ENCODE data around the gene NOL7. TPM values are rescaled to one million over a fixed set of nuclear protein-coding genes. Genes with fewer than 3 reads are reported as not detected.

The NOL7 gene
- polyA plus RNA-seq, 3 donors = 46.8 to 58.0 (median 56.3) TPM

DNA sequence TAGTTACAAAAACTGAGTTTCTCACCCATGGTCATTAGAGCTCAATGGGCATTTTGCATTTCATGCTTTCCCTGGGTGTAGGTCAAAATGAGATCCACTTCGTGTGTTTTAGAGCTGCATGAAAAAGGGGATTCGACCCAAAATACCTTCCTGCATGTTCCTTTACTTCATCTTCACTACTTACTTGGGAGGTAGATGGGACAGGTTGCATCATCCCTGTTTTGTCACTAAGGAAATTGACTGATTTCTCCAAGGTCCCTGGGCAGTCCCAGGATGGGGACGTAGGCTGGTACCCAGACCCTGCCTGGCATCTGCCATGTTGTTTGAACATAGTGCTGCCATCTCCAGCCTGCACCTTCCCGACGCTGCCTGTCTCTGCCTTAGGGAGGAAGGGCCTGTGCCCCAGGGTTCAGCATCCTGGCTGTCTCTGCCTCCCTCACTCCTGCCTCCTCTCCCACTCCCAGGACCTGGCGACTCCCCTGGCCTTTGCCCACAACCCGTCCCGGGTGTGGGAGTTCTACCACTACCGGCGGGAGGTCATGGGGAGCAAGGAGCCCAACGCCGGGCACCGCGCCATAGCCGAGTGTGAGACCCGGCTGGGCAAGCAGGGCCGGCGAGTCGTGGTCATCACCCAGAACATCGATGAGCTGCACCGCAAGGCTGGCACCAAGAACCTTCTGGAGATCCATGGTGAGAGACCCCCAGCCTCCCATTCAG is 23.8 kb upstream of the NOL7 start:
- 92 to 96% (median 94%) methylated on average over 21 of the region's 21 CpGs for WGBS, 3 donors
- H3K27ac ChIP-seq (ENCODE audit: low read depth, low read length) = no peak overlapping the region

DNA sequence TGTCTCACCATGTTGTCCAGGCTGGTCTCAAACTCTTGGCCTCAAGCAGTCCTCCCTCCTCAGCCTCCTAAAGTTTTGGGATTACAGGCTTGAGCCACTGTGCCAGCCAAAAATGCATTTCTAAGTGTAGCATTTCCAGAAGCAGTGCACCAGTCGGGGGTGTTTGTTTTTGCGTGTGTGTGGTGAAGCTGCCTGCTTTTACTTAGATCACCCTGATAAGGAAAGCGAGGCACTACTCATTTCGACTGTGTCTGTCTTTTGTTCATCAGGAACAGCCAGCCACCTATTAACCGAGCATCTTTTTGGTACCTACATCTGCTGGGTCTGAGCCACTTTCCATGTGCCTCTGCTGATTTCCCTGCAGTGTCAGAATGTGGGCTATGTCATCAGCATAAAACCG is 22.0 kb upstream of the NOL7 start:
- no peak overlapping the region for H3K27ac ChIP-seq (ENCODE audit: low read depth, low read length)
- WGBS, 3 donors = 82 to 90% (median 88%) methylated on average over 6 of the region's 6 CpGs

DNA sequence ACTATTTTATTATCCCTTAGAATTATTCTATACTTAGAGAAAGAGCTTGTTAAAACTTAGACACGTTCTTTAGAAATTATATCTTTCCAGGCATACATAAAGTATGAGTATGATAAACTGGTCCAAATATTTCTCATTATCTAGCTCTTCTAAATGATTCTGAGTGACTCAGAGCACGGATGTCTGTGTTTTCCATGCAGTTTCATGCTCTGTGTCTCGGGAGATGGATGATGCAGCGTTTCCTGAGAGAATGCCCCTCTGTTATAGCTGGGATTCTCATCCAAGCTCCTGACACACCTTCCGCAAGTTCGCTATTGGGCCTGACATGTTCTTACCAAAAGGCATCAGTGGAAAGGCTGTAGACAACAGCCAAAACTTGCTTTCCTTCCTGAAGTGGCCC is 21.4 kb upstream of the NOL7 start:
- H3K27ac ChIP-seq (ENCODE audit: low read depth, low read length) = no peak overlapping the region
- 89 to 91% (median 91%) methylated on average over 6 of the region's 6 CpGs for WGBS, 3 donors

DNA sequence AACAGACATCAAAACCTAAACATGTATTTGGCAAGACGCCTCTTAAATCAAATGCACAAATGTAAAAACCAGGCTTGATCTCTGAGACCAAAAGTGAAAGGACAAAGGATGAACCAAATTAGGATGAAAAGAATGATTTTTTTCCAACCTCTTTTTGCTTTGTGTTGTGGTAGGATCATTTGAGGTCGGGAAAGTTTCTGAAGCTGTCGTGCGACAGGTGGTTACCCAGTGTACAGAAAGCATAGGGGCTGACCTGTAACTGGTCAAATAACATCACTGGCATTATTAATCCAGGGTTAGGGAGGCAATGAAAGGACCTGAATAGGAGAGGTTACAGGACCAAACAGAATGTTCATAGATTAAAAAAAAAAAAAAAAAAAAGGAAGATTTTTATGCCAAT is 18.1 kb upstream of the NOL7 start:
- WGBS, 3 donors = 95 to 96% (median 95%) methylated on average over 4 of the region's 4 CpGs
- H3K27ac ChIP-seq (ENCODE audit: low read depth, low read length) = no peak overlapping the region

DNA sequence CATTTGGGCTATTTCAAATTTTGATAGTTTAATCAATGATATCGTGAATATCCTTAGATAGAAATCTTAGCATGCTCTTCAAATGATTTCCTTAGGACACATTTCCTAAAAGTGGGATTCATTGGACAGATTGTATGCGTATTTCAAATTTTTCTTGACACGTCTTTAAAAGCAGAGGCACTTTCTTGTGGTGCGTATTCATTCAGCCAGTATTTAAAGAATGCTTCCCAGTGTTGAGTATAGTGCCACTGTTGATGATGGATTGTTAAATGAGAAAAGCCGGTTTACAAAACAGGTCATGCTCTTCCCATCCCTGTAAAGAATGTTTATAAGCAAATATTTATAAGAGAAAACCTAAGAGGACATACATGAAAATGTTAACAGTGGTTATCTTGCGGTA is 15.1 kb upstream of the NOL7 start:
- no peak overlapping the region for H3K27ac ChIP-seq (ENCODE audit: low read depth, low read length)
- 92 to 95% (median 94%) methylated on average over 6 of the region's 6 CpGs for WGBS, 3 donors

DNA sequence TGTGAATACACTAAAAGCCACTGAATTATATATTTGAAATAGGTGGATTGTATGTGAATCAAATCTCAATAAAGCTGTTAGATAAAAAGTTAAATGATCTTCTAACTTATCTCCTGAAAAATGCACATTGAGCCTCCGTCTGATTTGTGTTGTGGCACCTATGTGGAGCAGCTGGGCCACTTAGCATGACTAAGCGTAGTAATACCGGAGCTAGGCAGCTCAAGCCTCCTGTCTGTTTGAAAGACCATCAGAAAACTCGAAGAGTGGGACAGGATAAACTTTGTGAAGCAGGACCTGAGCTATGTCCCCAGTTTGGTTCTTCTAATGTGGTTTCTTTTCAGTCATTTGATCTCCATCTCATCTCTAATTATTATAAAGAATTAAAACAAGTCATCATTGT is 11.0 kb upstream of the NOL7 start:
- 81 to 88% (median 88%) methylated on average over 4 of the region's 4 CpGs for WGBS, 3 donors
- no peak overlapping the region for H3K27ac ChIP-seq (ENCODE audit: low read depth, low read length)

DNA sequence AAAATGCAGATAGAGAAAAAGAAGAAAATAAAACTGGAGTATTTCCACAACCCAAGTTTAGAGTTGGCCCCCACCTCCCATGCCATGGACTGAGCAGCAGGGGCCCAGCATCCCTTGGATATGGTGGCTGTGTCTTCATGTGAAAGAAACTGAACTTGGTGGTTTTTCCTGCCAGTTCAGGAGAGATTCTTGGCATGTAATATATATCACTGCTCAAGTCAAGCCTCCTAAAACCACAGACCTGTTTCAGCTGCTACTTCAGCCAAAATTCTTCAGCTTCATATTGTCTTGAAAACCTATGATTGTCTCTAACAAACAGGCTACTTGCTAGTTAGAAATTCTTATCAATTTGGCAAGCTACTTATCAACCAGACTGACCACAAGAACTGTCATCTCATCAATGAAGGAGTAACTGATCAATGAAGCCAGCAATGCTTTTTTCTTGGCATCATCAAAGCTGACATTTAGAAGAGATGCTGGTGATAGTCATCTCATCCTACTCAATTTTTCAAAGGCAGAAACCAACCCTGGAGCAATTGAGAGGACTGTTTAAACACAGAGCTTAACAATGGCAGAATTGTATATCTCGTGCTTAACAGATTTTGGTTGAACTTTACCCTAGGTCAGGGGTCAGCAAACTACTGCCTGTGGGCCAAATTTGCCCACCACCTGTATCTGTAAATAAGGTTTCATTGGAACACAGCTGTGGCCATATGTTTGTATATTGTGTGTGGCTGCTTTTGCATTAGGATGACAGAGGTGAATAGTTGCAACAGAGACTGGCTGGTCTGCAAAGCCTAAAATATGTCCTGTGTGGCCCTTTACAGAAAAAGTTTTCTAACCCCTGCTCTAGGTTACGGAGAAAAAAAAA is 10.4 kb upstream of the NOL7 start:
- WGBS, 3 donors = 64 to 90% (median 83%) methylated on average over 2 of the region's 2 CpGs

DNA sequence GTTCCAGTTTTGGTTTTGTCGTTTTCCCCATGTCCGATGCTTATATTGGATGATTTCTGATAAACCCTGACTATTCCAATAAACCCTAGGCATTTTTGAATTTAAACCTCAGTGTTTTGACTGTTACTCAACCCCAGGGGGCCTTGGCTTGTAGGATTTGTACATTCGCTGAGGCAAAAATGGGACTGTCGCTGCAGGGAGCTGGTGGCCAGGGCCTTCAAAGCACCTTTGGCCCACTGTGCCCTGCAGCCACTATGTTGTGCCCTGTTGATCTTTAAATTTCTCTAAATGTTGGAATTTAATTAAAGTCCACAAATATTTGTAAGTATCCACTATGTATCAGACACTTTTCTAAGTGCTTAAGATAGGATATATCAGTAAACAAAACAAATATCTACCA is 9.5 kb upstream of the NOL7 start:
- H3K27ac ChIP-seq (ENCODE audit: low read depth, low read length) = no peak overlapping the region
- 87 to 95% (median 93%) methylated on average over 4 of the region's 4 CpGs for WGBS, 3 donors

More for the DNA sequence above, 10.4 kb upstream of the NOL7 start:
- no peak overlapping the region for H3K27ac ChIP-seq (ENCODE audit: low read depth, low read length)

DNA sequence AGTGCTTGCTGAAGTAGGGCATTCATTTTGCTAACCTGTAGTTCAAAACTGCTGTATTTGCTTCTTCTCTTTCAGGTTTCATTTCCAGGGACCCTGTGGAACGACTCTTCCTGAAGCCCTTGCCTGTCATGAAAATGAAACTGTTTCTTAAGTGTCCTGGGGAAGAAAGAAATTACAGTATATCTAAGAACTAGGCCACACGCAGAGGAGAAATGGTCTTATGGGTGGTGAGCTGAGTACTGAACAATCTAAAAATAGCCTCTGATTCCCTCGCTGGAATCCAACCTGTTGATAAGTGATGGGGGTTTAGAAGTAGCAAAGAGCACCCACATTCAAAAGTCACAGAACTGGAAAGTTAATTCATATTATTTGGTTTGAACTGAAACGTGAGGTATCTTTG is 3.4 kb upstream of the NOL7 start:
- 53 to 72% (median 59%) methylated on average over 4 of the region's 4 CpGs for WGBS, 3 donors
- H3K27ac ChIP-seq (ENCODE audit: low read depth, low read length) = no peak overlapping the region

DNA sequence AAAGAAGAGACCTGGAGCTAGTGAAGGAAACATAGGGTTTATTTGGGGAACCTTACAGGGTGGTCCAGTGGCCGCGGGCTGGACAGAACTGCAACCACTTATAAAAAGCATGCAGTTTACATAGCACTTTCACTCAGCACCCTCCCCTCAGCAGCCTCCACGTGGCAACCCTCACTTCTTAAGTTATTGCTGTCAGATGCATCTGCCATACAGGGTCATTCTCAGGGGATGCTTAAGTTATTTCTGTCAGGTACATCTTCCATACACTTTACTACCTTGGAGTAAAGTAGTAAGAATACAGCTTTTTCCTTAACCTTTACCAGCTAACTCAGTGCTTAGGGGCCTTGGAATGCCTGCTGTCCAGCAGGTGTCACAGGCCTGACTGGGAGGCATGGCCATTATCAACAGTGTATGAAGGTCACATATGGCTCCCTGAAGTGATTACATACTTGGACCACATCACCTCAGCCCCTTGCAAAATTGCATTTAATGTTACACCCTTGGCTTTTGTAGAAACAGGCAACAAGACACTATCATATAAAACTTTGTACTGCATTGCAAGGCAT is 2.0 kb upstream of the NOL7 start:
- H3K27ac ChIP-seq (ENCODE audit: low read depth, low read length) = no peak overlapping the region
- WGBS, 3 donors = 58 to 80% (median 67%) methylated on average over 3 of the region's 3 CpGs

DNA sequence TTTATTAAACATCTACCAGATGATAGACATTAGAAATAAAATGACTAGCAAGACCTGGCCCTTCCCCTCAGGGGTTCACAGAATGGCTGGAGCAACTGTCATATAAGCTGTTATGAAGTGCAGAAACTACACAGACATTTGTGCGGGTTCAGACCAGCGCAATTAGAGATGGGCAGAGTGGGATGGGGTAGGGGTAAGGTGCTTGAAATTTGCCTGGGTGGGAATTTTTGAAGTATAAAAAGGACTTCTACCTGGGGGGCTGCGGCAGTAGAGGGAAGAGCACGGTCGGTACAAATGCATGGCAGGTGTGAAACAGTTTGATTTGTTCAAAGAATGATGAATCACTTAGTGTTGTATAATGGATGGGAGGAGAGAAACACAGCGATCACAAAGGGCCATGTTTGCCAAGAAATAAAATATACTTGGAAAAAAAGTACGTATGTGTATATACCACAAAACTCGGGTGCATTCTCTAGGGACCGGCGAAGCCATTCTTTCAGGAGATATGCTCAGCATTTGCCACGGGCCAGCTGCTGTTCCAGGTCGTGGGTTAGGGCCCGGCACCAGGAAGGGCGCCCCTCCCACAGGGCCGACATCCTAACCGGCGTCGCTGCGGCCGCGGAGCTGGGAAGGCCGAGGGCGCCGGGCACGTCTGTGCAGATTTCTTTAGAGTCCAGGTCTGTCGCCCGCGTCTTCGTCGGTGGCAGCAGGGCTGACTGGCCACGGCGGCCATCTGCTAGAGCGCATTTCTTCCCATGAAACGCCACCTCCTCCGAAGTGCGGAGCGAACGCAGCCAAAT is 809 bp upstream of the NOL7 start:
- peak overlapping the region; percentile 70 for H3K27ac ChIP-seq (ENCODE audit: low read depth, low read length)
- 4 to 7% (median 7%) methylated on average over 38 of the region's 38 CpGs for WGBS, 3 donors

DNA sequence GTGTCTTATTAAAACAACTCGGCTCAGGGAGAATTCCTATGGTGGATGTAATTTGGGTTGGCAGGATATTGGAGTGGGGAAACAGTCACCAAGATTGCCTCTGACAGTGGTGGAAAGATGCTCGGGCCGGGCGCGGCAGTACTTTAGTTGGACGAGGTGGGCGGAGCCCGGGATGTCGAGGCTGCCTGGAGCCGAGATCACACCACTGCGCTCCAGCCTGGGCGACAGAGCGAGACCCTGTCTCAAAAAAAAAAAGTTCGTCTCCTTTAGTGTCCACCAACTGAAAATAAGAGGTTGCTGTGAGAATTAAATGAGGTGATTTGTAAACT is 621 bp downstream of the NOL7 start:
- 0 to 1% (median 1%) methylated on average over 14 of the region's 14 CpGs for WGBS, 3 donors
- H3K27ac ChIP-seq (ENCODE audit: low read depth, low read length) = no peak overlapping the region

DNA sequence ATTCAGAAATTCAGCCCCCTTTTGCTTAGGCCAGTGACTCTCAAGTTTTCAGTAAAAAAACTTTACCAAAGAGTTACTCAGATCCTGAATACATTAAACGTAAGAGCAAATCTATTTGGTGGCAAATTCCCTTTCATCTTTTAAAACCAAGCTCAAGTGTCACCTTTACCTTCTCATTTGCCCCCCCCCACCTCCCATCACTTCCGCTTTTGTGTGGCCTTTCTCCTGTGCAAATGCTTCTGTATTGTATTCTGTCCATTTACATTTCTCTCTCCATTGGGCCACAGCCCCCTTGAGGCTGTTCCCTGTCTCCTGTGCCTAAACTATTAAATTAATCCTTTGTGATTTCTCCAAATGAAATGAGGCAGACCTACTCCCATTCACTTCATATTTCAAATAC is 1.9 kb downstream of the NOL7 start:
- WGBS, 3 donors = 81 to 88% (median 81%) methylated on average over 2 of the region's 2 CpGs
- H3K27ac ChIP-seq (ENCODE audit: low read depth, low read length) = no peak overlapping the region

DNA sequence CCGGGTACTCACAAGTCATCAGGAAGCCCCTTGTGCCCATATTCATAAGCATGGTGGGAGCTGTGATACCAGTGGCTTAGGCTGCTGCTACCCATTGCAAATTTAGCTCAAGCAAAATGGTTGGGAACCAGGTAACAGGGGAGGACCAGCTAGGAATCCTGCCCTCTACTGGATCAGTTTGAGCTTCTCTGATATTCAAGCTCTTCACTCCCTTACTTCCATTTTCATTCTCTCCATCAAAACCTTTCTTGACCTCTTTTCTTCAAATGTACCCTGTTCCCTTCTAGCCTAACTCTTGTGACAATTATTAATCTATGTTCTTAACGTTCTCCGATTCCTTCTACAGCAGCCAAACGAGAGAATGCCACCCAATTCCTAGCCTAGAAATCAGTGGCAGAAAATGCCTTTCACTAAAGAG is 9.7 kb downstream of the NOL7 start:
- 62 to 74% (median 70%) methylated on average over 4 of the region's 4 CpGs for WGBS, 3 donors
- H3K27ac ChIP-seq (ENCODE audit: low read depth, low read length) = no peak overlapping the region

DNA sequence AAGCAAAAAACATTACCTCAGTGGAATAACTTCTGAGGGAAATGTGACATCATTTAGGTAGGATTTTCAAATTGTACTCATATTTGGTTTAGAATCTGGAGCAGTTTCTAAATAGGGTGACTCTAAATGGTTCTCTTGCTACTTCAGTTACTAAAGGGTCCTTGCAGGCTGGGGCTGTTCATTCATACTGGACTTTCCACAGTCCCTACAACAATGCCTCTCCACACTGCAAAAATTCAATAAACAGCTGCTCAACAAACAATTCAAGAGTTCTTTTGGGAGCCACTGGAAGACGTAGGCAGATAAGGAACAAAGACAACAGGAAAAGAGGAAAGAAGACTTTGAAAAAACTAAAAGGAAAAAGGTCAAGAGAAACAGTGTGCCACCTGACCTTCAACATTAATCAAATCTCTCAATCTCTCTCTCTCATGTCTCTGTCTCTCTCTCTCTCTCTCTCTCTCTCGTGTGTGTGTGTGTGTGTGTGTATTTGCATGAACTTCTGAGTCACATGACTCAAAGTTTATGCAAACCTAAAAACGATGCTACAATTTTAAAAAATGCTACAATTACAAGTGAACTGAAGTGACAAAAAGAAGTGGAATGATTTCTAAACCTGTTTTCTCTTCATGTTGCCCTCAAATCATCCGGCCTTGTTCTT is 14.5 kb downstream of the NOL7 start:
- 50 to 69% (median 60%) methylated on average over 4 of the region's 4 CpGs for WGBS, 3 donors
- no peak overlapping the region for H3K27ac ChIP-seq (ENCODE audit: low read depth, low read length)

DNA sequence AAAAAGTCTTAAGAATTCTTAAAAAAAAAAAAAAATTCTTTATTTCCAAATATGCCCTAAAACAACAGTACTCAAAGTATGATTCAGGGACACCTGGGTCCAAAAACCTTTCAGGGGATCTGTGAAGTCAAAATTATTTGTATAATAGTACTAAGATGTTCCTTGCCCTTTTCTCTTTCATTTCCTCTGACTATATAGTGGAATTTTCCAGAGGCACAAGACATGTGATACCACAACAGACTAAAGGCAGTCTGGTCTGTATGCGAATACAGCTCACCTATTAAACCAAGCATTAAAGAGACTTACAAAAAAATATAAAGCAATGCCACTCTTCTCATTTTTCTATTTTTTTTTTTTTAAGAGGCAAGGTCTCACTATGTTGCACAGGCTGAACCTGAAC is 15.4 kb downstream of the NOL7 start:
- WGBS, 3 donors = 94 to 100% (median 98%) methylated on average over 1 of the region's 1 CpG
- H3K27ac ChIP-seq (ENCODE audit: low read depth, low read length) = no peak overlapping the region

DNA sequence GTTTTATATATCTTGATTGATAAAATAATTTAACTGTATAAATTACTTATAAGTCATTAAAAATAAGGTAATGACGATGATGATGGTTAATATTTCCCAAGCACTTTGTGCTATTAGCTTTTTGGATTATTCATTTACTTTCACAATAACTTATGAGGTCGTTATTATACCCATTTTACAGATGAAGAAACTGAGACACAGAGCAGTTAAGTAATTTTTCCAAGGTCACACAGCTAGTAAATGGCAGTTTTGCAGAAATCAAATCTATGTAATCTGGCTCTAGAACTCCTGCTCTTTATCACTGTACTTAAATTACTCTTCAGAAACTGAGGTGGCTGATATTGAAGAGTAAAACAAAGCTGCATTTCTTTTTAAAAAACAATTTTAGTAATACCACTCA is 18.2 kb downstream of the NOL7 start:
- no peak overlapping the region for H3K27ac ChIP-seq (ENCODE audit: low read depth, low read length)
- 96 to 98% (median 96%) methylated on average over 2 of the region's 2 CpGs for WGBS, 3 donors

DNA sequence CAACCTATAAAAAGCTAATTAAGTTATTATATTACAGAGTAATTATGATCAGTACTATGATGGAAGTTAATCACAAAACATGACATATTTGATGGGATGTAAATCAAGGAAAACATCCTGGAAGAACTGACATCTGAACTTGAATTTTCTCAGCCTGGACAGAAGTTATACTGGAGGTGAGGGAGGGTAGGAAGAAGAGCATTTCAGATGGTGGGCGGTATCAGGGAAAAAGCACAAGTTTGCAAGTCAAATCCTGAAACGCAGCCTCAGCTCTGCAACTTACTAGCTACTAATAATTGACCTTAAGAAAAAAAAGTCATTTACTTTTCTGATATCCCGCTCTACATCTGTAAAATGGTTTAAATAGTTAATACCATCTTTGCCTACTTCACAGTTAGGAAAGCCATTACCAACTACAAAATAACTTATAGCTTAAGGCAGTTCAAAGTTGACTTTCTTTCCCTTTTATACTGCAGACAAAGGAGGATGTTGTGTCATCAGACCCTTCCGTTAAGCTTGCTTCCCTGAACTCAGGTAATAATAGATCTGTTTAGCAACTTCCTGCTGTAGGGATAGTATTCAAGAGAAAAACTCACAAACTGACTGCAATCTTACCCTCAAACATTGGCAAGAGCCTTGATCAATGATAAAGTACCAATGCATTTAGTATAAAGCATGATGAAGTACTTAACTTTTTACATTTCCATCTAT is 21.0 kb downstream of the NOL7 start:
- WGBS, 3 donors = 51 to 84% (median 61%) methylated on average over 4 of the region's 4 CpGs
- no peak overlapping the region for H3K27ac ChIP-seq (ENCODE audit: low read depth, low read length)
